Endothelial cell of umbilical vein (primary cell): ENCODE data around the gene MIA2.
"Not testable (repeated sequence)": the region's sequence is repeated elsewhere in the genome, so short reads cannot be mapped to it uniquely, and the experiment has no call there.

ENCODE experiments used
- CTCF ChIP-seq, 2 donors: IDR thresholded peaks; 1 replicate in 1 of 2; 2 replicates in 1 of 2; pipeline ENCODE4 v1.5.1; 2011; ENCODE audit warnings: low read length in 2 of 2, mild to moderate bottlenecking in 2 of 2, moderate library complexity in 2 of 2, control low read depth in 1 of 2, inconsistent platforms in 1 of 2, low read depth in 1 of 2; ENCODE audit not compliant: insufficient read depth in 1 of 2; ENCODE audit errors: extremely low read depth in 1 of 2
- EZH2 ChIP-seq: IDR thresholded peaks from 2 replicates; pipeline ENCODE4 v1.6.1; 2012; ENCODE audit warnings: borderline replicate concordance, low read depth, mild to moderate bottlenecking, moderate library complexity, low read length, inconsistent platforms; ENCODE audit not compliant: severe bottlenecking
- JUN ChIP-seq: IDR thresholded peaks from 2 replicates; pipeline ENCODE4 v1.6.1; 2011; ENCODE audit warnings: borderline replicate concordance, low read depth; ENCODE audit not compliant: insufficient read length, insufficient read depth
- MAX ChIP-seq: IDR thresholded peaks from 2 replicates; pipeline ENCODE4 v1.6.1; 2011; ENCODE audit not compliant: insufficient read depth, insufficient read length
- POLR2A ChIP-seq: IDR thresholded peaks from 2 replicates; pipeline ENCODE4 v1.6.1; 2012; ENCODE audit warnings: low read depth, mild to moderate bottlenecking, control low read depth, low read length
- POLR2AphosphoS5 ChIP-seq: IDR thresholded peaks from 2 replicates; pipeline ENCODE4 v1.6.1; 2012; ENCODE audit warnings: low read depth, mild to moderate bottlenecking, control low read depth, low read length, moderate library complexity; ENCODE audit not compliant: insufficient read depth

GRCh38 chr14:39257388-39257787 is 23.7 kb downstream of the MIA2 start:
- TF ChIP-seq CTCF (IDR thresholded peaks at IDR 0.05; ENCODE audit: extremely low read depth in 1 of 2, insufficient read depth in 1 of 2, low read depth in 1 of 2, low read length in 2 of 2); POLR2A; JUN; EZH2; POLR2AphosphoS5; MAX: not testable (repeated sequence)
